Gastroesophageal sphincter (tissue), 4 donors: Measurements from ENCODE around the gene JAG2. TPM values are rescaled to one million over a fixed set of nuclear protein-coding genes. Genes with fewer than 3 reads are reported as not detected.
A peak's percentile ranks its signal among the peaks of the same experiment; 100 is the strongest.

Source experiments
- ATAC-seq: fragments of 150-250 bp; one replicate; pipeline ENCODE4 v1.9.1; 2016; ENCODE audit warnings: mild to moderate bottlenecking, moderate library complexity
- H3K27ac ChIP-seq, 4 donors: fragments of 200-600 bp; sonication (generic) in 3 of 4; 1 replicate in 3 of 4; 2 replicates in 1 of 4; pipeline ENCODE4 v1.5.1; 2016 to 2019
- H3K27me3 ChIP-seq: fragments of 200-600 bp; sonication (generic); one replicate; pipeline ENCODE4 v1.5.1; 2019
- H3K36me3 ChIP-seq, 2 donors: fragments of 200-600 bp; sonication (generic); one replicate each; pipeline ENCODE4 v1.5.1; 2019; ENCODE audit warnings: control low read depth in 1 of 2
- H3K4me1 ChIP-seq, 3 donors: fragments of 200-600 bp; sonication (generic); 1 replicate in 2 of 3; 2 replicates in 1 of 3; pipeline ENCODE4 v1.5.1; 2016 to 2019; ENCODE audit warnings: control low read depth in 2 of 3
- H3K4me3 ChIP-seq, 2 donors: fragments of 200-600 bp; sonication (generic); one replicate each; pipeline ENCODE4 v1.5.1; 2019; ENCODE audit warnings: mild to moderate bottlenecking in 1 of 2, moderate library complexity in 1 of 2
- H3K9me3 ChIP-seq, 3 donors: fragments of 200-600 bp; sonication (generic); one replicate each; pipeline ENCODE4 v1.5.1; 2017 to 2019; ENCODE audit warnings: control low read depth in 2 of 3
- CTCF ChIP-seq, 4 experiments: fragments of 200-600 bp in 2 of 4; fragments of 450-650 bp in 2 of 4; sonication (generic) in 1 of 4; IDR thresholded peaks; one replicate each; pipeline ENCODE4 v1.5.1; 2017 to 2019; ENCODE audit warnings: antibody characterized with exemption in 4 of 4, mild to moderate bottlenecking in 2 of 4, moderate library complexity in 2 of 4
- EP300 ChIP-seq: sonication (generic); formaldehyde crosslinking; IDR thresholded peaks from one replicate; pipeline ENCODE4 v1.6.1; 2017; ENCODE audit warnings: antibody characterized with exemption, mild to moderate bottlenecking
- POLR2A ChIP-seq, 2 donors: fragments of 450-650 bp; IDR thresholded peaks; one replicate each; pipeline ENCODE4 v1.6.1; 2017; ENCODE audit warnings: antibody characterized with exemption in 2 of 2, mild to moderate bottlenecking in 2 of 2, moderate library complexity in 1 of 2
- POLR2AphosphoS5 ChIP-seq: sonication (generic); formaldehyde crosslinking; IDR thresholded peaks from one replicate; pipeline ENCODE4 v1.6.1; 2017; ENCODE audit warnings: antibody characterized with exemption
- WGBS, 2 donors: methylation state at CpG; one replicate each; pipeline ENCODE4 v1.1.5; 2018; ENCODE audit warnings: low coverage in 1 of 2; 5-methylcytosine and 5-hydroxymethylcytosine counted together
- total RNA-seq, 4 donors: library from RNA; depleted of rRNA; stranded (reverse); fragments of >200 nt; gene quantifications; one replicate each; pipeline ENCODE4 v1.1.0, GENCODE V29; 2016

JAG2 gene
- 10 to 100 TPM in 3 of 4 donors, 1 to 10 TPM in 1; 3.7 to 18.8 (median 14.5) TPM for total RNA-seq

- ATAC-seq: peak; percentile 39
- Histone ChIP-seq H3K4me3 (peak within 1 kb of the TSS; percentile 21 to 54), H3K9me3 (no peaks in the 10 kb centered on the region), H3K36me3 (no peaks in the 10 kb centered on the region), H3K4me1 (peaks cover 0 to 46% (median 16%) of the 10 kb centered on the region in 3 donors), H3K27me3 (peaks cover 55% of the 10 kb centered on the region), H3K27ac (peak within 1 kb of the TSS in 2 of 4 donors; percentile 60 to 64)
- no CpG with 5 or more reads among the region's 84 CpGs for WGBS, 2 donors
- no peak for TF ChIP-seq EP300
- no peak for TF ChIP-seq CTCF (IDR thresholded peaks at IDR 0.05)
- TF ChIP-seq POLR2A (IDR thresholded peaks at IDR 0.05): no peak
- TF ChIP-seq POLR2AphosphoS5: no peak
Observed at GRCh38 chr14:105168496-105168978, at the start of gene JAG2. JAG2 (minus strand) TSS chr14:105168776; CDS start chr14:105168420, 356 bp downstream.

GRCh38 chr14:105217774-105218173 lies 49.2 kb upstream of the JAG2 start:
- H3K36me3 ChIP-seq: peaks cover 0 to 88% of the 10 kb centered on the region in 2 donors
- no peak for TF ChIP-seq EP300
- TF ChIP-seq CTCF (IDR thresholded peaks at IDR 0.05): no peak
- TF ChIP-seq POLR2AphosphoS5: no peak
- no peak overlapping the region for H3K4me3 ChIP-seq
- H3K27ac ChIP-seq: no peak overlapping the region
- no CpG with 5 or more reads among the region's 11 CpGs for WGBS, 2 donors
- H3K9me3 ChIP-seq: no peaks in the 10 kb centered on the region
- H3K4me1 ChIP-seq: peaks cover 0 to 16% (median 0%) of the 10 kb centered on the region in 3 donors
- no peak for ATAC-seq
- H3K27me3 ChIP-seq: no peaks in the 10 kb centered on the region

DNA sequence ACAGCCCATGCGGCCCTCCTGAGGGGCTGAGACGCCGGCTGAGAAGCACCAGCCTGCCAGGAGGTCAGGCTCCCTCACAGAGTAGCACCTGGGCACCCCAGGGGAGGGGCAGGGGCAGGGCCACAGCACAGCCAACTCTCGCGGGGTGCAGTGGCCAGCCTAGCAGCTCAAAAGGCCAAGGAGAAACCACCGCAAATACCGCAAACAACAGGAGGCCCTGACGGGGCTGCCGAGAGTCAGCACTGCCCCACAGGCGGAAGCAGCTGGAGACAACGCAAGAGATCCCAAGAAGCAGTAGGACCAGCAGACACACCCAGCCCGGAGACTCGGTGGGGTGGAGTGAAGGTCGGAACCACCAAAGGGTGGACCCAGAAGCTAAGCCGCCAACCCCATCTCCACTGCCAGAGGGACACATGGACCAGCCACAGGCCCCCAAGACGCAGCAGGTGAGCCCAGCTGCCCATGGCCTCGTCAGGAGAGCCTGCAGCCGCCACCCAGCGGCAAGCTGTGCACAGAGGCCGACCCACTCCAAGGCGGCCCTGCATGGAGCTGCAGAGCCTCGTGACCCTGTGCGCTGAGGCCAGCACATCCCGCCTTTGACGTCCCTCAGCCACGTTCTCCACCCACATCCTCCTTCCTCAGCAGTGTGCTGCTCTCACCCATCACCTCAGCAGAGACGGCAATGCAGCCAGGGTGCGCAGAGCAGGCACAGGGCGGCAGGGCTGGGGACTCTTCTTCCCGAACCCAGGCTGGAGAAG lies 48.1 kb upstream of the JAG2 start:
- no peak for TF ChIP-seq EP300
- TF ChIP-seq CTCF (IDR thresholded peaks at IDR 0.05): no peak
- TF ChIP-seq POLR2A (IDR thresholded peaks at IDR 0.05): no peak
- TF ChIP-seq POLR2AphosphoS5: no peak
- WGBS, 2 donors: 75 to 100% methylated on average over 2 to 4 of the region's 30 CpGs
- Histone ChIP-seq H3K4me3 (no peak overlapping the region), H3K9me3 (no peaks in the 10 kb centered on the region), H3K4me1 (peaks cover 0 to 15% (median 0%) of the 10 kb centered on the region in 3 donors), H3K27ac (no peak overlapping the region), H3K27me3 (no peaks in the 10 kb centered on the region), H3K36me3 (peaks cover 0 to 90% of the 10 kb centered on the region in 2 donors)
- ATAC-seq: no peak

GRCh38 chr14:105215602-105216001 lies 47.0 kb upstream of the JAG2 start:
- Histone ChIP-seq H3K4me3 (no peak overlapping the region), H3K27ac (no peak overlapping the region), H3K27me3 (no peaks in the 10 kb centered on the region), H3K4me1 (peaks cover 0 to 5% (median 0%) of the 10 kb centered on the region in 3 donors), H3K9me3 (no peaks in the 10 kb centered on the region), H3K36me3 (peaks cover 0 to 90% of the 10 kb centered on the region in 2 donors)
- 56% methylated on average over 3 of the region's 3 CpGs; no CpG with 5 or more reads in 1 of the 2 donors for WGBS, 2 donors
- no peak for TF ChIP-seq POLR2AphosphoS5
- ATAC-seq: no peak

- no peaks in the 10 kb centered on the region for H3K27me3 ChIP-seq
- H3K27ac ChIP-seq: no peak overlapping the region
- WGBS, 2 donors: 61% methylated on average over 3 of the region's 14 CpGs; no CpG with 5 or more reads in 1 of the 2 donors
- no peak overlapping the region for H3K4me3 ChIP-seq
- H3K9me3 ChIP-seq: no peaks in the 10 kb centered on the region
- peaks cover 0 to 4% (median 0%) of the 10 kb centered on the region in 3 donors for H3K4me1 ChIP-seq
- H3K36me3 ChIP-seq: peaks cover 0 to 90% of the 10 kb centered on the region in 2 donors
- TF ChIP-seq POLR2AphosphoS5 (no peak), EP300 (no peak), CTCF (IDR thresholded peaks at IDR 0.05) (no peak), POLR2A (IDR thresholded peaks at IDR 0.05) (no peak)
- no peak for ATAC-seq
Observed at GRCh38 chr14:105214324-105214915, 45.8 kb upstream of the JAG2 start.
